ENCODE data around the gene ABCC10. TPM values are rescaled to one million over a fixed set of nuclear protein-coding genes. Genes with fewer than 3 reads are reported as not detected.

Gene ABCC10
- polyA plus RNA-seq, 2 of the 4 experiments (the other 2 are of a cell fraction) = 6.8 to 9.3 TPM

- no peak for TF ChIP-seq MAFK (IDR thresholded peaks at IDR 0.05; ENCODE audit: partially characterized antibody)
- peak; percentile 75 for TF ChIP-seq POLR2A (IDR thresholded peaks at IDR 0.05; ENCODE audit: low read length)
- TF ChIP-seq CBX8 (IDR thresholded peaks at IDR 0.05) = no peak
- no peak for TF ChIP-seq POLR2AphosphoS2 (conservative IDR thresholded peaks at IDR 0.05; ENCODE audit: low read length)
- no peak for TF ChIP-seq HOXA7 (CRISPR knock-in tag; IDR thresholded peaks at IDR 0.05)
These were observed 50.1 kb downstream of the ABCC10 start, which contains the start of gene TJAP1 (continued) for GRCh38 chr6:43477235-43478007.

GRCh38 chr6:43478008-43478372 lies 50.6 kb downstream of the ABCC10 start:
- Histone ChIP-seq H3K4me2 (peak overlapping the region; percentile 100), H3K9me3 (no peaks in the 10 kb centered on the region), H3K27ac (peak overlapping the region; percentile 84 to 98), H3K4me1 (peaks cover 22% of the 10 kb centered on the region; the same call in 2 of the 3 replicates), H3K4me3 (peak overlapping the region; percentile 83)
- ATAC-seq = no peak
- TF ChIP-seq RAD21 (conservative IDR thresholded peaks at IDR 0.05 in 1 of 2, IDR thresholded peaks at IDR 0.05 in 1 of 2) (no peak), CEBPB (IDR thresholded peaks at IDR 0.05) (no peak), HOXB13 (CRISPR knock-in tag; IDR thresholded peaks at IDR 0.05; ENCODE audit: low read depth) (no peak), HMGXB4 (CRISPR knock-in tag; IDR thresholded peaks at IDR 0.05; ENCODE audit: borderline replicate concordance) (no peak), HES2 (IDR thresholded peaks at IDR 0.05) (no peak), BCL3 (IDR thresholded peaks at IDR 0.05) (no peak), MAFK (IDR thresholded peaks at IDR 0.05; ENCODE audit: partially characterized antibody) (no peak), E2F6 (IDR thresholded peaks at IDR 0.05; ENCODE audit: borderline replicate concordance, low read depth) (no peak), FOSB (CRISPR knock-in tag; IDR thresholded peaks at IDR 0.05) (no peak), HOXB5 (CRISPR knock-in tag; IDR thresholded peaks at IDR 0.05) (no peak), HOXA7 (CRISPR knock-in tag; IDR thresholded peaks at IDR 0.05) (no peak), SREBF2 (IDR thresholded peaks at IDR 0.05) (no peak), HDAC2 (IDR thresholded peaks at IDR 0.05) (no peak), MAZ (IDR thresholded peaks at IDR 0.05; ENCODE audit: borderline replicate concordance, low read depth, low read length) (no peak), NR3C1 (IDR thresholded peaks at IDR 0.05) (no peak), EHMT2 (IDR thresholded peaks at IDR 0.05; ENCODE audit: low read depth) (no peak), TFCP2L1 (CRISPR knock-in tag; IDR thresholded peaks at IDR 0.05) (no peak), RCOR1 (IDR thresholded peaks at IDR 0.05; ENCODE audit: low read depth, low read length) (no peak)
- no peak for DNase-seq (ENCODE audit: low read depth in 1 of 2, low spot score in 1 of 2)
- WGBS (ENCODE audit: missing lambda C conversion rate) = 7% methylated on average over 3 of the region's 3 CpGs
- CTCF ChIA-PET = interaction anchor here (0.6 to 1.7 kb wide), 3 partner anchors 16 to 28 kb away, joined by 3 to 4 read pairs (median 3); no protein-coding TSS in a partner anchor
- FAIRE-seq = no peak
- POLR2A ChIA-PET = interaction anchor here (0.5 to 1.2 kb wide), 5 partner anchors 9 to 695 kb away, joined by 3 to 5 read pairs (median 3); partner anchors contain the start of genes ABCC10 and ZNF318

GRCh38 chr6:43481075-43481474 lies 53.7 kb downstream of the ABCC10 start:
- 96% methylated on average over 2 of the region's 2 CpGs for WGBS (ENCODE audit: missing lambda C conversion rate)
- ATAC-seq (no peak), FAIRE-seq (no peak), DNase-seq (ENCODE audit: low read depth in 1 of 2, low spot score in 1 of 2) (no peak)
- ChIA-PET CTCF (interaction anchor here (0.6 to 3.0 kb wide), 6 partner anchors 15 to 27 kb away, joined by 3 to 10 read pairs (median 3); no protein-coding TSS in a partner anchor), POLR2A (no interaction called here)
- no peak overlapping the region for H3K4me3 ChIP-seq
- H3K9me3 ChIP-seq = no peaks in the 10 kb centered on the region
- no peak overlapping the region for H3K27ac ChIP-seq
- no peak overlapping the region; the same call in 2 of the 3 replicates for H3K4me2 ChIP-seq
- peaks cover 22% of the 10 kb centered on the region; the same call in 2 of the 3 replicates for H3K4me1 ChIP-seq
- TF ChIP-seq EP300 (IDR thresholded peaks at IDR 0.05) (no peak), CHD2 (IDR thresholded peaks at IDR 0.05; ENCODE audit: low read length, partially characterized antibody) (no peak), CBX2 (IDR thresholded peaks at IDR 0.05; ENCODE audit: borderline replicate concordance, low read depth) (no peak), NFE2L2 (conservative IDR thresholded peaks at IDR 0.05; ENCODE audit: low read length) (no peak), FOSB (CRISPR knock-in tag; IDR thresholded peaks at IDR 0.05) (no peak), REST (IDR thresholded peaks at IDR 0.05) (no peak), MAZ (IDR thresholded peaks at IDR 0.05; ENCODE audit: borderline replicate concordance, low read depth, low read length) (no peak), POLR2AphosphoS2 (conservative IDR thresholded peaks at IDR 0.05; ENCODE audit: low read length) (no peak), MAFK (IDR thresholded peaks at IDR 0.05; ENCODE audit: partially characterized antibody) (no peak), FOXS1 (CRISPR knock-in tag; IDR thresholded peaks at IDR 0.05) (no peak)
